Hematopoietic multipotent progenitor cell treated with erythropoietin and hydrocortisone succinate and interleukin-3 and kit ligand, for 8 days (in vitro differentiated cells): ENCODE measurements around the gene ATP9B.

Experiments
- DNase-seq: peaks from one replicate; pipeline ENCODE4 v3.0.0-alpha.2; 2015

ATP9B gene

GRCh38 chr18:79200546-79201268, 131.5 kb downstream of the ATP9B start:
- peak; percentile 44 for DNase-seq

GRCh38 chr18:79203017-79203605, 133.9 kb downstream of the ATP9B start:
- no peak for DNase-seq

- no peak for DNase-seq
Observed at GRCh38 chr18:79204889-79205807, 136.0 kb downstream of the ATP9B start.

DNA sequence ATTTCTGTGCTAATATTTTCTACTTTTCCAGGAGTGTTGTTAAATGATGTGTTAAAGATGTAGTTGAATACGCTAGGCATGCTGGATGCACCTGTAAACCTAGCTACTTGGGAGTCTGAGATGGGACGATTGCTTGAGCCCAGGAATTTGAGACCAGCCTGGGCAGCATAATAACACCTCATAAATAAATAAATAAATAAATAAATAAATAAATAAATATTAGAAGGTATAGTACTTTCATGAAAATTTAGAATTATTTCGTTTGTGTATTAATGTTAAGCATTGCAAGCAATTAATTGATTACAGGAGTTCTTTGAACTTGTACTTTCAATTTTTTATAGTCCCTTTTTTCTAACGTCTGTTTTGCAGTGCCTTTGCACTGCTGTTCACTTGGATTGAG, 137.2 kb downstream of the ATP9B start:
- no peak for DNase-seq

GRCh38 chr18:79208906-79209305, 139.7 kb downstream of the ATP9B start:
- DNase-seq: no peak

DNA sequence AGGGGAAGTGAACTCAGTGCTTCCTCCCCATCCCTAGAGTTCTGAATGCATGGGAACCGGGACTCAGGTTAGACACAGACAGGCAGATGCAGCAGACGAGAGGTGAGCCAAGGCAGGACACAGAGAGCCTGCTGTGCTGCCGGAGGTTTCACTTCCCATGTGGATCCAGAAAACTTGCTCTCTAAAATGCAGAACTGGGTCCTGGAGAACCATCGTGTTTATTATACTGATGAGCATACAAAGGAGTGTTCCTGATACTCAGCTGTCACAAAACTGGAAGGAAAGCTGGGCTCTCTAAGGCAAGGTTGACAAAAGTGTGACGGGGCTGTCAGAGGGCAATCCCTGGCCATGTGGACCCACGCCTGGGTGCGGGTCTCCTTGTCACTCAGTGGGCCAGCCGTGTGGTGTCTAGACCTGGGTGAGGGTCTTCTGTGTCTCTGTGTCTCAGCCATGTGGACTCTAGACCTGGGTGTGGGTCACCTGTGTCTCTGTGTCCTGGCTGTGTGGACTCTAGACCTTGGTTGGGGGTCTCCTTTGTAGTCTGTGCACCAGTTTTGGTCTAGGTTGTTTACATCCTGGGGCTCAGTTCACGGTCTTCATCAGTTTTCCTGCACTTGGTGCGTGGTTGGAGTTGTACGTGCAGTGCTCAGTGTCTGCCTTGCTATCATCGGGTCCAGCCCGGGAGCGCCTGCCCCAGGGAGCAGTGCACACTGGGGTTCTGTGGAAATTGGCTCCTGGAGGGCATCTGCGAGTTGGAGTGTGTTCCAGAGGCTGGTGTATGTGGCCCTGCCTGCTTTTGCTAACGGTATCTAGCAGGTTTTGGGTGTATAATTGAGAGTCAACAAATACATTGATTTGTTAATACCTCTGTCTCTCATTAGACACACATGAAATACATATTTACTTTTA, 141.1 kb downstream of the ATP9B start:
- no peak for DNase-seq

DNA sequence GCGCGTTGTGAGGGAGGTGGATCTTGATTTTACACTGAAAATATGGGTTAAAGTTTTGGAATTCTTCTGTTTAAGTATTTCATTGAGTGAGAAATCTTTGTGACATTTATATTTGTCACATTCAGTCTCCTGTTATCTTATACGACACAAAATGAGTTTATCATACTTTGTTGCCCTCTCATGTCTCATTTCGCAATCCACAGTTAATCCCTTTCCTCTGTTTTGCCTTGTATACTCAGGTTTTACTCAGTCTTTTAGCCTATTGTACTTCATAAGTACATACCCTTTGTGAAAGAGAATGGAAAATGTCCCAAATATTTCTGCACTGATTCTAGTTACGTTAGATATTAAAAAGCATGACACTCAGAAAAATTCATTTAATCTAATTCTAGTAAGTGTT, 142.7 kb downstream of the ATP9B start:
- DNase-seq: peak; percentile 7

GRCh38 chr18:79214056-79214455, 144.9 kb downstream of the ATP9B start:
- DNase-seq: no peak

GRCh38 chr18:79216176-79216575, 147.0 kb downstream of the ATP9B start:
- no peak for DNase-seq

- no peak for DNase-seq
Observed at GRCh38 chr18:79217979-79218604, 148.9 kb downstream of the ATP9B start.

DNA sequence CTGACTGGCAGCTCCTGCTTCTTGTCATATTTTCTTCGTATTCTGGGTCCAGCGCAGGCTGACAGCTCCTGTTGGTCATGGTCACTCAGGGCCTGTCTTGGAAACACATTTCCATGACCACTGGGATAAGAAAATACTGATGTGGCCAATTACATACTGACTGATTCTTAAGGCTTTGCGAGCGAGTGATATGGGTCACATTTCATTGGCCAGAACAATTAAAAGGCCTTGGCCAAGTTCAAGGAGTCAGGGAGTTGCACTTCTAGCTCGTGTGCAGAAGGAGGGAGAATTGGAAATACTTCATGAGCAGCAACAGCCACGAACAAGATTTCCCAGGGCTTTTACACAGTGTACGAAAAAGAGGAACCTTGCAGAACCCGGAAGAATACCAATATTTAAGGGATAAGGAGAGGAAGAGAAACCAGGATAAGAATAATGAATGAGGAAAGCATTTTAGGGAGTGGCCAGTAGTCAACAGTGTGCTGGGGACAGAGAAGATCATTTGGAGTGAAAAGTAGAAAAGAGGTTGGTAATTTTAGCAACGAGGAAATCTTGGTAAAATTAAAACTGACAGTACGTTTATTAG, 149.5 kb downstream of the ATP9B start:
- DNase-seq: no peak

DNA sequence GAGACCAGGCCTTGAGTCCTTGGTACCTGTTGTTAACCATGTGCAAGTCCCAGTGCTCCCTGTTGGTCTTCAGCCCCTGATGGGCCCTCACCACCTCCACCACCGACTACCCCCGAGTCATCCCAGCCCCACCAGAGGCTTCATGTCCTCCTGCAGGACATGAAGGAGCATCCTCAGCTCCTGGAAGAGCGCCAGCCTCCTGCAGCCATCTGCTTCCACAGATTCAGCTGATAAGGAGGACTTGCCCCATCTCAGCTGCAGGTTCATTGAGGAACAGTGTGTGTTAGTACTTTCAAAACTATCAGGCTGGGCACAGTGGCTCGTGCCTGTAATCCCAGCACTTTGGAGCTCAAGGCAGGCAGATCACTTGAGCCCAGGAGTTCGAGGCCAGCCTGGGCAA, 151.9 kb downstream of the ATP9B start:
- DNase-seq: peak; percentile 21

GRCh38 chr18:79222790-79223189, 153.6 kb downstream of the ATP9B start:
- DNase-seq: no peak

- no peak for DNase-seq
Observed at GRCh38 chr18:79223431-79223830, 154.2 kb downstream of the ATP9B start.

GRCh38 chr18:79224381-79224780, 155.2 kb downstream of the ATP9B start:
- DNase-seq: no peak

DNA sequence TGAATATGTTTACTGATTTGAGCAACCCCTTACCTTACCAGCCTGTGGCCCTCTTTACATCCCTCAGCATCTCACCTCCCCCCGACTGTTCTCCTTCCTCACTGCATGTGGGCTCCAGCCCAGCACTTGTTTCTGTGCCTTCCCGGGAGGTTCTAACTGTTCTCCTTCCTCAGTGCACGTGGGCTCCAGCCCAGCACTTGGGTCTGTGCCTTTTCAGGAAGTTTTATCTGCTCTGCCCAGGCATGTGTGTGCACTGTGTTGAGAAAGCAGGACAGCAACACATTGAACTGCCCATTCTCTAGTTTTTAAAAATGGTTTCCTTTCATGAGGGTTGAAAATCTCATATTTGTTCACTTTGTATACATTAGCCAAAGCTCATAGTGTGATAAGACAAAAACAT, 158.4 kb downstream of the ATP9B start:
- DNase-seq: peak; percentile 65

DNA sequence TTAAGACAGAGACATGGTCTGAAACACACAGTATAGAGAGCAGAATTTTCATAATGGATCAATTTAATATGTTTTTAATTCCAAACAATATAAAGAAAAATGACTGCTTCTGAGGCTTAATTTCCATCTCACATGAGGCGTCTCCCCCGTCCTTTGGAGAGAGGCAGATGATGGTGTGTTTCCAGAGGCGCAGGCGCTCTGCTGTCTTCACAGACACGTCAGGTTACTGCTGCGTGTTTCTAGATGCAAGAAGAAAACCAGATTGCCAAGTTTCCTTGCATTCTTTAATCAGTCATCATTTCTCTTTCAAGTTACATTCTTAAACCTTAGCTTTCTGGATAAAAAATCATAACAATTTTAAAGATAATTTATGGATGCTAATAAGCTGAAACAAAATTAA, 160.2 kb downstream of the ATP9B start:
- no peak for DNase-seq

DNA sequence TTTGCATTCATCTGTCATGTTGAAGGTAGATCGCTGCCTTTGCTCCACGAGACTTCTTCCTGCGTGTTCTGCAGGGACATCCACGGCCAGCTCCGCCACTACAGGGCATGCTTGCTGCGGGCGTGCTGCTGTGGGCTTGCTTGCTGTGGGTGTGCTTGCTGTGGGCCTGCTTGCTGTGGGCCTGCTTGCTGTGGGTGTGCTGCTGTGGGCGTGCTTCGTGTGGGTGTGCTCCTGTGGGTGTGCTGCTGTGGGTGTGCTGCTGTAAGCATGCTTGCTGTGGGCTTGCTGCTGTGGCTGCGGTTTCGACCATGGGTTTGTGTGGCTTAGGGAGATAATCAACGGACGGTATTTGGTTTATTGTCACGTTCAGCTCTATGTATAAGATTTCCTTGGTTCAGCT, 165.2 kb downstream of the ATP9B start:
- no peak for DNase-seq

GRCh38 chr18:79239631-79240030, 170.4 kb downstream of the ATP9B start:
- DNase-seq: no peak

GRCh38 chr18:79241755-79242154, 172.6 kb downstream of the ATP9B start:
- DNase-seq: no peak

DNA sequence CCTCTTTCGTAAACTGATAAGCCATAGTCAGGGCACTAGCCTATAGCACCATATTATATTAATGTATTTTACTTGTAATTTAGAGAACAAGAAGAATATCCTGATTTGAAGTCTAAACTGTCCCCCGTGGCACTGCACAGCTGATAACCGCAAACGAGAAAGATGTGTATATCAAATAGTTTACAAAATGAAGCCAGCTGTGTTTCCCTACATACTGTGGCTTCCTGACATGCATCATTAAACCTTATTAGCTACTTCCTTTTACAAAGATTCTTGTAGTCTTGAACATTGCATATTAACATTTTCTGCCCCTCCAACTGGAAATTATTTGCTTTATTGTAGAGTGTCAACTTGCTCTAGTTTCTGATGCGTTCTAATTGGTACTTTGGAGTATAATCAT, 173.1 kb downstream of the ATP9B start:
- no peak for DNase-seq

- DNase-seq: peak; percentile 54
Observed at GRCh38 chr18:79245517-79246001, 176.4 kb downstream of the ATP9B start.
